Measurements from ENCODE around the gene LZTS2. TPM values are rescaled to one million over a fixed set of nuclear protein-coding genes. Genes with fewer than 3 reads are reported as not detected.

LZTS2 gene, protein sequence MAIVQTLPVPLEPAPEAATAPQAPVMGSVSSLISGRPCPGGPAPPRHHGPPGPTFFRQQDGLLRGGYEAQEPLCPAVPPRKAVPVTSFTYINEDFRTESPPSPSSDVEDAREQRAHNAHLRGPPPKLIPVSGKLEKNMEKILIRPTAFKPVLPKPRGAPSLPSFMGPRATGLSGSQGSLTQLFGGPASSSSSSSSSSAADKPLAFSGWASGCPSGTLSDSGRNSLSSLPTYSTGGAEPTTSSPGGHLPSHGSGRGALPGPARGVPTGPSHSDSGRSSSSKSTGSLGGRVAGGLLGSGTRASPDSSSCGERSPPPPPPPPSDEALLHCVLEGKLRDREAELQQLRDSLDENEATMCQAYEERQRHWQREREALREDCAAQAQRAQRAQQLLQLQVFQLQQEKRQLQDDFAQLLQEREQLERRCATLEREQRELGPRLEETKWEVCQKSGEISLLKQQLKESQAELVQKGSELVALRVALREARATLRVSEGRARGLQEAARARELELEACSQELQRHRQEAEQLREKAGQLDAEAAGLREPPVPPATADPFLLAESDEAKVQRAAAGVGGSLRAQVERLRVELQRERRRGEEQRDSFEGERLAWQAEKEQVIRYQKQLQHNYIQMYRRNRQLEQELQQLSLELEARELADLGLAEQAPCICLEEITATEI
- 10 to 100 TPM; 42.5 to 48.5 (median 47.5) TPM for total RNA-seq
- 66.4 TPM for polyA plus RNA-seq
- long read RNA-seq, donor 1, full-length matches to known transcripts, result 39 of 206 reads
- long read RNA-seq, donor 1, partial matches to known transcripts, result 19 of 206 reads
- long read RNA-seq, donor 1, other reads (novel, unspliced or antisense), result 148 of 206 reads
- long read RNA-seq, donor 2, full-length matches to known transcripts, result 24 of 134 reads
- long read RNA-seq, donor 2, partial matches to known transcripts, result 9 of 134 reads
- long read RNA-seq, donor 2, other reads (novel, unspliced or antisense), result 101 of 134 reads
- long read RNA-seq, donor 3, full-length matches to known transcripts, result 34 of 80 reads
- long read RNA-seq, donor 3, partial matches to known transcripts, result 16 of 80 reads
- long read RNA-seq, donor 3, other reads (novel, unspliced or antisense), result 30 of 80 reads
- long read RNA-seq, donor 4, full-length matches to known transcripts, result 24 of 126 reads
- long read RNA-seq, donor 4, partial matches to known transcripts, result 11 of 126 reads
- long read RNA-seq, donor 4, other reads (novel, unspliced or antisense), result 91 of 126 reads

- H3K9me3 ChIP-seq (ENCODE audit: control insufficient read depth, low read length), result no peaks in the 10 kb centered on the region
- H3K27me3 ChIP-seq (ENCODE audit: control insufficient read depth, insufficient read depth), result no peaks in the 10 kb centered on the region
- H3K4me1 ChIP-seq (ENCODE audit: control insufficient read depth, insufficient read depth, low read length), result peaks cover 13% of the 10 kb centered on the region
- under 1% methylated on average over 44 of the region's 44 CpGs for WGBS
- peak within 1 kb of the TSS; percentile 89 for H3K4me3 ChIP-seq (ENCODE audit: low read length)
- ATAC-seq (no peak), DNase-seq (no peak)
- intact Hi-C loops (cut with DNase I), result no loop called here
- peak within 1 kb of the TSS; percentile 97 for H3K27ac ChIP-seq (ENCODE audit: low read length)
These were observed at the start of gene LZTS2 for GRCh38 chr10:100999742-101000126. TSS of gene LZTS2 (plus strand) at chr10:100999808. CDS start at chr10:101002539, 2,731 bp downstream.

- Histone ChIP-seq H3K4me1 (ENCODE audit: control insufficient read depth, insufficient read depth, low read length) (no peaks in the 10 kb centered on the region), H3K27me3 (ENCODE audit: control insufficient read depth, insufficient read depth) (no peaks in the 10 kb centered on the region), H3K27ac (ENCODE audit: low read length) (no peak overlapping the region), H3K4me3 (ENCODE audit: low read length) (no peak overlapping the region), H3K9me3 (ENCODE audit: control insufficient read depth, low read length) (no peaks in the 10 kb centered on the region)
- ATAC-seq (no peak), DNase-seq (no peak)
- intact Hi-C loops (cut with DNase I), result no loop called here
These were observed 39.4 kb upstream of the LZTS2 start for GRCh38 chr10:100960251-100960650.

- Histone ChIP-seq H3K4me1 (ENCODE audit: control insufficient read depth, insufficient read depth, low read length) (no peaks in the 10 kb centered on the region), H3K4me3 (ENCODE audit: low read length) (no peak overlapping the region), H3K27ac (ENCODE audit: low read length) (no peak overlapping the region), H3K9me3 (ENCODE audit: control insufficient read depth, low read length) (no peaks in the 10 kb centered on the region), H3K27me3 (ENCODE audit: control insufficient read depth, insufficient read depth) (no peaks in the 10 kb centered on the region)
- no peak for ATAC-seq
- DNase-seq, result no peak
- intact Hi-C loops (cut with DNase I), result no loop called here
- 77% methylated on average over 4 of the region's 4 CpGs for WGBS
These were observed 37.1 kb upstream of the LZTS2 start for GRCh38 chr10:100962351-100963080.

DNA sequence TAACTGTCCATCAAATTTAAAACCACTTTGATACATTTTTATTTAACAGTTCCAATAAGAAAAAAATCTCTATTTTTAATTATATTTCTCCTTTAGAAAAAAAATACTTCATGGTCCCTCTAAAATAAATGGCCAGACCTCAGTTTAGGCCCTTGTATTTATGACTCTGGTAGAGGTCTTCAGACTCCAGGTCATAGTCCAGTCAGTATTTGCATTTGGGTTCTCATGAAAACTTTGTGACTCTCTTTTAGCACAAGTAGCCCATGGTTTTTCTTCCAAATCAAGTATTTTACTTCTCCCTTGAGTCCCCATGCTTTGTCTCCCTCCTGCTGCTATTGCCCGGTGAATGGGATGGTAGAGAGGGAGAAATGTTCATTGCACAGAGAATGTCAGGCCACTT lies 35.8 kb upstream of the LZTS2 start:
- no peak for ATAC-seq
- Histone ChIP-seq H3K27ac (ENCODE audit: low read length) (no peak overlapping the region), H3K4me1 (ENCODE audit: control insufficient read depth, insufficient read depth, low read length) (no peaks in the 10 kb centered on the region), H3K9me3 (ENCODE audit: control insufficient read depth, low read length) (no peaks in the 10 kb centered on the region), H3K27me3 (ENCODE audit: control insufficient read depth, insufficient read depth) (no peaks in the 10 kb centered on the region), H3K4me3 (ENCODE audit: low read length) (no peak overlapping the region)
- no peak for DNase-seq
- WGBS, result 96% methylated on average over 1 of the region's 1 CpG
- intact Hi-C loops (cut with DNase I), result no loop called here

GRCh38 chr10:100965820-100966219 lies 33.8 kb upstream of the LZTS2 start:
- DNase-seq, result no peak
- no peaks in the 10 kb centered on the region for H3K9me3 ChIP-seq (ENCODE audit: control insufficient read depth, low read length)
- no peaks in the 10 kb centered on the region for H3K27me3 ChIP-seq (ENCODE audit: control insufficient read depth, insufficient read depth)
- 58% methylated on average over 5 of the region's 5 CpGs for WGBS
- H3K4me3 ChIP-seq (ENCODE audit: low read length), result no peak overlapping the region
- intact Hi-C loops (cut with DNase I), result no loop called here
- no peak for ATAC-seq
- no peak overlapping the region for H3K27ac ChIP-seq (ENCODE audit: low read length)
- H3K4me1 ChIP-seq (ENCODE audit: control insufficient read depth, insufficient read depth, low read length), result no peaks in the 10 kb centered on the region

DNA sequence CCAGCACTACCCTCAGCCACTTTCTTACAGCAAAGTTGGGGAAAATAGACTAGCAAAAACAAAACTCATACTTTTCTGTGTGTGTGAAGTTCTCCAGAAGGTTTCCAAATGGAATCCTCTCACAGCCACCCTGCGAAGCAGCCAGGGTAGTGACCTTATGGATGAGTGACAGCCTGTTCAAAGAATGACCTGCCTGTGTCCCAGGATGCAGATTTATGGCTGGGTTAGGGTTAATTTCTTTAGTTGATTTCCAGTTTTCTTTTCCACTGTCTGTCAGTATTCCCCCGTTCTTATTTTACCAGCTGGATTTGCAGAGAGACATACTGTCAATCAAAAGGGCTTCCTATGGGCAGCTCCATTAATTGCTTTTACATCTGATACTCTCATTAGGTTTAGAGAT lies 32.7 kb upstream of the LZTS2 start:
- no peak for ATAC-seq
- Histone ChIP-seq H3K27me3 (ENCODE audit: control insufficient read depth, insufficient read depth) (no peaks in the 10 kb centered on the region), H3K27ac (ENCODE audit: low read length) (no peak overlapping the region), H3K4me3 (ENCODE audit: low read length) (no peak overlapping the region), H3K4me1 (ENCODE audit: control insufficient read depth, insufficient read depth, low read length) (no peaks in the 10 kb centered on the region), H3K9me3 (ENCODE audit: control insufficient read depth, low read length) (no peaks in the 10 kb centered on the region)
- DNase-seq, result no peak
- 64% methylated on average over 2 of the region's 2 CpGs for WGBS
- intact Hi-C loops (cut with DNase I), result no loop called here

DNA sequence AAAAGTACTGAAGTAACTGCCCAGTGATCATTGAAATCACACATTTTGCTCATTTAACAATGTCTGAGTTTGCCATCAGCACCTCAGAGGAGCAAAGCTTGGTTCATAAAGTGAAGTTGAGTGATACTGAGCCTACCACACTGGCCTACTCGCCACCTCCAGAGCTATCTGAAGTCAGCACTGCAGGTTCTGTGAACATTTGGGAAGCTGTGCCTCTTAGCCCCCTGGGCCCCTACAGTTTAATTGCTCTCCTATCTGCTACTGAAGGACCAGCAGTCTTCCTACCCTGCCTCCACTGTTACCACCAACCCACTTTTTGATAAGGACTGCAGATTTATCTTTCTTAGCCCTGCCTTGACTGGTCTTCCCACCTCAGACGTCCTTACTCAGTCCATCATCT lies 32.3 kb upstream of the LZTS2 start:
- no peaks in the 10 kb centered on the region for H3K9me3 ChIP-seq (ENCODE audit: control insufficient read depth, low read length)
- DNase-seq (no peak), ATAC-seq (no peak)
- H3K4me3 ChIP-seq (ENCODE audit: low read length), result no peak overlapping the region
- WGBS, result 77% methylated on average over 2 of the region's 2 CpGs
- intact Hi-C loops (cut with DNase I), result no loop called here
- no peaks in the 10 kb centered on the region for H3K27me3 ChIP-seq (ENCODE audit: control insufficient read depth, insufficient read depth)
- no peaks in the 10 kb centered on the region for H3K4me1 ChIP-seq (ENCODE audit: control insufficient read depth, insufficient read depth, low read length)
- no peak overlapping the region for H3K27ac ChIP-seq (ENCODE audit: low read length)

- intact Hi-C loops (cut with DNase I), result no loop called here
These were observed 31.4 kb upstream of the LZTS2 start for GRCh38 chr10:100968062-100968736.

GRCh38 chr10:100968863-100969186 lies 30.8 kb upstream of the LZTS2 start:
- H3K27me3 ChIP-seq (ENCODE audit: control insufficient read depth, insufficient read depth), result no peaks in the 10 kb centered on the region
- ATAC-seq (peak; percentile 17 to 29), DNase-seq (no peak)
- intact Hi-C loops (cut with DNase I), result no loop called here
- H3K4me1 ChIP-seq (ENCODE audit: control insufficient read depth, insufficient read depth, low read length), result no peaks in the 10 kb centered on the region
- no peak overlapping the region for H3K27ac ChIP-seq (ENCODE audit: low read length)
- no peaks in the 10 kb centered on the region for H3K9me3 ChIP-seq (ENCODE audit: control insufficient read depth, low read length)
- peak overlapping the region; percentile 59 for H3K4me3 ChIP-seq (ENCODE audit: low read length)
- WGBS, result 19% methylated on average over 9 of the region's 9 CpGs

More at GRCh38 chr10:100968062-100968736, 31.4 kb upstream of the LZTS2 start:
- WGBS, result 84% methylated on average over 2 of the region's 2 CpGs
- Histone ChIP-seq H3K9me3 (ENCODE audit: control insufficient read depth, low read length) (no peaks in the 10 kb centered on the region), H3K27ac (ENCODE audit: low read length) (no peak overlapping the region), H3K27me3 (ENCODE audit: control insufficient read depth, insufficient read depth) (no peaks in the 10 kb centered on the region), H3K4me1 (ENCODE audit: control insufficient read depth, insufficient read depth, low read length) (no peaks in the 10 kb centered on the region), H3K4me3 (ENCODE audit: low read length) (no peak overlapping the region)
- no peak for DNase-seq
- ATAC-seq, result no peak

Data from right cardiac atrium (tissue), 5 donors.